CD4-positive, alpha-beta T cell treated with Interleukin-15 for 1 hour (primary cell): ENCODE data around the gene PI16.
A peak's percentile ranks its signal among the peaks of the same experiment; 100 is the strongest.

Source experiments
- DNase-seq: peaks from one replicate; pipeline ENCODE4 v3.0.0-alpha.2; 2020

Gene PI16, protein sequence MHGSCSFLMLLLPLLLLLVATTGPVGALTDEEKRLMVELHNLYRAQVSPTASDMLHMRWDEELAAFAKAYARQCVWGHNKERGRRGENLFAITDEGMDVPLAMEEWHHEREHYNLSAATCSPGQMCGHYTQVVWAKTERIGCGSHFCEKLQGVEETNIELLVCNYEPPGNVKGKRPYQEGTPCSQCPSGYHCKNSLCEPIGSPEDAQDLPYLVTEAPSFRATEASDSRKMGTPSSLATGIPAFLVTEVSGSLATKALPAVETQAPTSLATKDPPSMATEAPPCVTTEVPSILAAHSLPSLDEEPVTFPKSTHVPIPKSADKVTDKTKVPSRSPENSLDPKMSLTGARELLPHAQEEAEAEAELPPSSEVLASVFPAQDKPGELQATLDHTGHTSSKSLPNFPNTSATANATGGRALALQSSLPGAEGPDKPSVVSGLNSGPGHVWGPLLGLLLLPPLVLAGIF

DNA sequence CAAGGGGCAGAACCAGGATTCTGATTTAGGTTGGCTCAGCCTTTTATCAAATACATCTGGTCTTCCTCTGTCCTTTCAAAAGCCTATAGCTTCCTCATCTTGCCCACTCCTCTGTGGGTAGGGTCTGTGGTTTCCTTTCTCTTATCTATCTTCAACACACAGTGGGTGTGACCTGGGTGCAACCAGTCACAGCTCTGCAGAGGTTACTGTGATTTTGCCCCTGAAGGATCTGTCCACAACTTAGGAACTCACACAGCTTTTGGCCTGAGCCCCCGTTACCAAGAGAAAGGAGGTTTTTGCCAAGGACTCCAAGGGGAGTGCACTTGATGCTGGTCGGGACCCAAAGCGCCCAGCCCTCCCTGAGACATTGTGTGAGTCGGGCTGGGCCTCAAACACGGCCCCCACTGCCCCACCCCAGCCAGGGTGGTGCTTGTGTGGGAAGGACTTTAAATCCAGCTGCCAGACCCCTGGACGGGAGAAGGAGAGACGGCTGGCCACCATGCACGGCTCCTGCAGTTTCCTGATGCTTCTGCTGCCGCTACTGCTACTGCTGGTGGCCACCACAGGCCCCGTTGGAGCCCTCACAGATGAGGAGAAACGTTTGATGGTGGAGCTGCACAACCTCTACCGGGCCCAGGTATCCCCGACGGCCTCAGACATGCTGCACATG, at the start of gene PI16:
TSS of gene PI16 (plus strand) at position 477 of the 670 bp plus-strand sequence. CDS start at position 500, 23 bp downstream.
- DNase-seq, result no peak

DNA sequence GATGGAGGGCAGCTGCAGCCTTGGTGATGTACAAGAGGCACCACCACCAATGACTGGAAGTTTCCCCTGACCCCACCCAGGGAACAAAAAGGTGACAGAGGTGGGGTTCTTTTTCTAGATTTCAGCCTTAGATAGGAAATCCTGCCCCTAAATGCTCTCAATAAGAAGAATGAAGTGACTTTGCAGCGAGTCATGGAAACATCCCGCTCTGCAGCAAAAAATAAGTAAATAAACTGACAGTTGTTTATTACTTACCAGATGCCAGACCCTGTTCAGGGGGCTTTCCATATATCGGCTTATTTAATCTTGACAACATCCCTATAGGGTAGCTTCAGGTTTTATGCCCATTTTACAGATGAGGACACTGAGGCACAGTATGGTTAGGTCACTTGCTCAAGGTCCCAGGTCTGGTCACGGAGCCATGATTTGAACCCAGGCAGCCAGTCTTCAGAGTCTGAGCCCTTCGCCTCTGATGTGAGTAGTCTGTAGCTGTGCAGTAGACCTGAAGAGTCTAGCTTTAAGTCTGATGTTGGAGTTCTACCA, 49.6 kb upstream of the PI16 start:
- no peak for DNase-seq

DNA sequence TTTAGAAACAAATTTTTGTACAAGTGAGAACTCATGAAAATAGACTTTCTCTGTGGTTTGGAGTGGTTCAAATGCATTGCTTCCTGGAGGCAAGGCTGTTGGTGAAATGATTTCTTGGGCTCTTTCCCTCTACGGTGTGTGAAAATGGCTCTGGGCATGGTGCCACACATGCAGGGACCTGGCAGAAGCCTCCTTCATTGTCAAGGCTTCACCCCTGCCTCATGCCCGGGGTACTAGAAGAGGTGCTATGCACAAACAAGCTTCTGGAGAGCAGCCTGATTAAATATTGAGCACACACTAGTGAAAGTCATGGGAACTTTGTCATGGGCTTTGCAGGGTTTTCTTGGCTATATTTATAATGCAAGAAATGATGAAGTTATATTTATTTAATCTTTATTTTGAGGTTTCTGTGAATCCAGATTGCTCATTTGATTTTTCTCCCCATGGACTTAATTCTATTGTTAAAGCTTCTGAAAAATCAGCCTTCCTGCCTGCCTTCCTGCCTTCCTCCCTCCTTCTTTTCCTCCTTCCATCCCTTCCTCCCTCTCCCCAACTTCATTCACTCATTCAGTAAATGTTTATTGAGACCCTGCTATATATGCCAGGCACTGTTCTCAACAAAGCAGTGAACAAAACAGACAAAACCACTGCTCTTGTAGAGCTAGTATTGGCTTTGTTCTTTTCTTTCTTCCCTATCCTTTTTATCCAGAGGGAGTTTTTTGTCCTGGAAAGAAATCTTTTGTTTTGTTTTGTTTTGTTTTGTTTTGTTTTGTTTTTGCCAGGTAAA, 47.8 kb upstream of the PI16 start:
- no peak for DNase-seq

DNA sequence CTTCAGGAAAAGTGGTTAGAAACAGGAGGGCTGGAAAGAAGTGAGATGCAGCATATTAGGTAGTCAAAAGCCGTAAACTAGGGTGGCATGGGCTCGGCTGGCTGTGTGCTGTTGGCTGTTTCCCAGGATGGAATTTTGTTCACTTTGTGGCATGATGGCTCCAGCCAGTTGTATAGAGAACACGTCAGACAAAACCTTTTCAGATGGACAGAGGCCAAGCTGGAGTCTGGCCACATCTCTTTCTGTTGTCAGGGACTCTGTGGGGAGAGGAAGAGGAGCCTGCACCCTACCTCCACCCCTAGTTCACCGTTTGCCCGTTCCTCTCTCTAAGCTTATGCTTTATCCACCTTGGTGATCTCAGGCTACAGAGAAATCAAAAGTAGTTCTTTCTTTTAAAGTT, 46.8 kb upstream of the PI16 start:
- no peak for DNase-seq

DNA sequence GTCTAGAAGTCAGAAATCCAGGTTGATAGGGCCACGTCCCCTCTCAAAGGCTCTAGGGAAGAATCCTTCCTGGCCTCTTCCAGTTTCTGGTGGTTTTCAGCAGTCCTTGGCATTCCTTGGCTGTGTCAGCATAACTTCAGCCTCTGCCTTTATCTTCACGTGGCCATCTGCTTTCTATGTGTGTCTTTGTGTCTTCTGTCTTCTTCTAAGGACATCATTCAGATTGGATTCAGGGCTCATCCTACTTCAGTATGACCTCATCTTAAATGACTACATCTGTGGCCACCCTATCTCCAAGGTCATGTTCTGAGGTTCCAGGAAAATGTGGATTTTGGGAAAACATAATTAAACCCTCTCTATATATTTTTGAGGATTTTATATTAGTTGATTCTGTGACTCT, 45.8 kb upstream of the PI16 start:
- DNase-seq, result no peak

DNA sequence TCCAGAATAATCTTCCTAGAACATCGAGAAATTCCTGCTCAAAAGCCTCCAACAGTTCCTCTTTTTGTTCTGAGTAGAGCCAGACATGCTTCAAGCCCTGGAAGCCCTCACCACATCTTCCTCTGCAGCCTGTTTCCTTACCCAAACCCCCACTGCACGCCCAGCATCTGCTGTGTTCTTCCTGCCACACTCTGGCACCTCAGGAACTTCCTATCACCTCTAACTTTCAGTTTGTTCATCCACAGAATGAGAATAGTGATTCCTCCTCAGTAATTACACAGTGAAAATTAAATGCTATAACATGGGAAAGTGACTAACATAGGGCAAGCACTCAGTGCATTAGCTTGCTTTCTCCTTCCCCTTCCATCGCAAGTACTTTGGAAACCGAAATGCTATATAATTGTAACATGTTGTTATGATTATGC, 42.5 kb upstream of the PI16 start:
- DNase-seq, result no peak

DNA sequence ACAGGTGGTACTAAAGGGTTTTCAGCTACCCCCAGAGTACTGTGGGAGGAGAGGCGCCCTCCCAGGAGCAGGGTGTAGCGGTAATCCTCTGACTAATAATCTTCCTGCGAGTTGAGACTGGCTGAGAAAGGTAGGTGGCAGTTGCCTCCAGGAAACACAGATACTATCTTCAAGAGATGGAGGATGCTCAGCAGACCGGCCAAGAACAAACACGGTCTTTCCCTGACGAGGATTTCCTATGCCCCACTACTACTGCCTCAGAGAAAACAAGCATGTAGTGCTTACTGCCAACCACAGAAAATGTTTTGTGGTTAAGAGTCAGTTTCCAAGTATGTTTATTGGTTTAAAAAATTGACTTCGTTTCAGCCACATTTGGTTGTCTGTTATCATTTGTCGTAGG, 42.0 kb upstream of the PI16 start:
- peak; percentile 54 for DNase-seq

DNA sequence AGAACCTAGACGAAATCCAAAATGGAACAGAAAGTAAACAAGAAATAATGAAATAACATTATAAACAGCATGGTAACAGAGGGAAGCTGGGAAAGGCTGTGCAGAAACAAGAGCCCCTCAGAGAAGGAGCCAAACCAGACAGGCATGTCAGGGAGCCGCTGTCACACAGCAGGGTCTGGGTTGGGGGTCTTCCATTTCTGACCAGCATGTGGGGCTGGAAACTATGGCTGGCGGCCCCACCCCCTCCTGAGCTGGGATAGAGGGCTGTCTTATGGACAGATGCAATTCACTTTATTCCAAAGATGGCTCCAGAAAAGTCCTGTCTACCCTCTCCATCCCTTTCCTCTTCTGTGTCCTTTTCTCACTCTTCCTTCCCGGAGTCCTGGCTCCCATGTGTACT, 41.5 kb upstream of the PI16 start:
- DNase-seq, result no peak

DNA sequence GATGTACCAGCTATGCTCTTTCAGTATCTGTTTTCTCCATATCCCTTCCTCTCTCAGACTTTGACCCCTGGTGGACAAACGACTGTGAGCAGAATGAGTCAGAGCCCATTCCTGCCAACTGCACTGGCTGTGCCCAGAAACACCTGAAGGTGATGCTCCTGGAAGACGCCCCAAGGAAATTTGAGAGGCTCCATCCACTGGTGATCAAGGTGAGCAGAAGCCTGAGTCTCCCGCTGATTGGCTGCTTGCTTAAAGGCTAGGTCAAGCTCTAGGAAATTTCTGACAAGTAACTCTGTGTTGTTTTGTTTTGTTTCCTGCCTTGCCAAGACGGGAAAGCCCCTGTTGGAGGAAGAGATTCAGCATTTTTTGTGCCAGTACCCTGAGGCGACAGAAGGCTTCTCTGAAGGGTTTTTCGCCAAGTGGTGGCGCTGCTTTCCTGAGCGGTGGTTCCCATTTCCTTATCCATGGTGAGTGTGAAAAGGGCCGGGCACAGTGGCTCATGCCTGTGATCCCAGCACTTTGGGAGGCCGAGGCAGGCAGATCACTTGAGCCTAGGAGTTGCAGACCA, 40.2 kb upstream of the PI16 start:
- no peak for DNase-seq

DNA sequence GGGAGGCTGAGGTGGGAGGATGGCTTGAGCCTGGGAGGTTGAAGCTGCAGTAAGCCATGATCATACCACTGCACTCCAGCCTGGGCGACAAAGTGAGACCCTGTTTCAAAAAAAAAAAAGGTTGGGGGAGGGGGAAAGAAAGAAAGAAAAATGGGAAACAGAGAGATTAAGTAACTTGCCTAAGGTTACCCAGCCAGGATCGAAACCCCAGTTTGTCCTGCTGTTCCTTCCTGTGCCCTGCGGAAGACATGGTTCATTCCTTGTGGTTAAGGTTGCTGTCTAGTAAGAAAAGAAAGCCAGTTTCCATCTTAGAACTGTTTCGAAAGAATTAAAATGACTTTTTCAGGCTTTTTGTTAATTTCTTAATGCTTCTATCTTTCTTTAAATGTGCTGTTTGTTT, 38.9 kb upstream of the PI16 start:
- DNase-seq, result no peak

DNA sequence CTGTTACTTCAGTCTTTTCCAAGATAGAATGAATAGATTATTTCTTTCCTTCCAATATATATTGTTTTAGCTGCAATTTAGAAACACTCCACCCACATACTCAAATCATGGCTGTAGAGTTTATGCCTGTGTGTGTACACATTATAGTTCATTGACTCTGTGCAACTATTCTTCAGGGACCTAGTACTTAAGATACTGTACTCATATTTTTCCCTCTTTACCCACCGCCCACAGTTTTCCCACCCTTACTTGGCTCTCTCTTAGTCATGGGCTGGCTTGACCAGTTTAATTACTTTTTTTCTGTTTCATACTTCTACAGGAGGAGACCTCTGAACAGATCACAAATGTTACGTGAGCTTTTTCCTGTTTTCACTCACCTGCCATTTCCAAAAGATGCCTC, 38.4 kb upstream of the PI16 start:
- DNase-seq, result no peak

DNA sequence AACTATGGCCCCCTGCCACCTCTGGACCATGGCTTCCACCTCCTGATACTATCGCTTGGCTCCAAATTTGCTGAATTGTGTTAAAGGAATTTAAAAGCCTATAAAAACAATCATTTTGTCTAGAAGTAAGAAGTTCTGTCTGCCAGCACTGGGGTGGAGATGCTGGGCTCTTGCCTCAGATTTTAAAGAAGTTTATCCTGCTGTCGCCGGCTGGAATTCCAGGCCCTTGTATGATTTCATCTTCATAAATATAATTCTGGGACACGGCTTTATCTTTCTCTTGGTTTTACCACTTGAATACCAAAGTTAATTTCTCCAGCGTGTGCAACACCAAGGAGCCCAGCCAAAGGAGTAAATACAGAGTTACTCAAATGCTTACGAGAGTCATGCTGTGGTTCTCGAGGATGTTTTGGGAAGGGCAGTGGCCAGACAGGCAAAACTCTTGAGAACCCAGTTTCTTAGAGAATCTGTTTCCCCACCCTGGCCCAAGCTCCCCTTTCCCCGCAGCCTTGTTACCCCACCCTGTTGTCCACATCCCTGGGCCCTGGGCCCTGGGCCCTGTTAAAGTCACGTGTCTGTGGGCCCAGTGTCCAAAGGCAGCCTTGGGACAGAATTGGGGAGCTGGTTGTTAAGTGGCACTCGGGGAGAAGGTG, 36.9 kb upstream of the PI16 start:
- DNase-seq, result no peak

DNA sequence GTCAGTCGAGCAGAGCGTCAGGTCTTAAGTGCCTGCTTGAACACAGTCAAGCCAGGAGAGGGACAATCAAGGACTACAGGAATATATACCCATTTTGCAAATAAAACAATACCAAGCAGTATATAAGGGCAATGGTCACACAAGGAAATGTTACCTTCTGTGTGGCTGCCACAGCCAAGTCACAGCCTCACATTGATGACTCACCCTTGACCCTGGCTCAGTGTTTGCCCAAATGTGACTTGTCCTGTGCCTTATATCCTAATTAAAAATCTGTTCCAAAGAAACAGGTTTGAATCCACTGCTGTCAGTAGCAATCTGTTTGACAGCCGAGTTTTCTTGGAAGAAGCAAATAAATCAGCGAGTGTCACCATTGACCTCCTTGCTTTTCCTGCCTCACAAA, 34.5 kb upstream of the PI16 start:
- no peak for DNase-seq

DNA sequence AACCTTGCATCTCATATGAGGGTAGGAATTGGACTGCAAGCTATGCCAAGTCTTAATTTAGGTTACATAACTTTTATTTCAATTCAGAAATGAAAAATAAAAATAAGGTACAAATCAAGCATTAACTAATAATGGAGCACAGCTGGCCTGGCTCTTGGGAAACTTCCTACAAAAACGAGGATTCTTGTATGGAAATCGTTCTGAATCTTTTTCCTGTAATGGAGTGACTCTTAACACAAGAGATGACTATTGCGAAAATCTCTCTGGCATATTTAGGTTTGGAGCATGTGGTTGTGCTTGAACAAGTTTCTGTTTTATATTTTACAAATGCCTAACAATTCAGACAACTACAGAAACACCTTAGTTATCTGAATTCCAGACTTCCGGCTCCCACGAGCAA, 34.0 kb upstream of the PI16 start:
- DNase-seq, result no peak

DNA sequence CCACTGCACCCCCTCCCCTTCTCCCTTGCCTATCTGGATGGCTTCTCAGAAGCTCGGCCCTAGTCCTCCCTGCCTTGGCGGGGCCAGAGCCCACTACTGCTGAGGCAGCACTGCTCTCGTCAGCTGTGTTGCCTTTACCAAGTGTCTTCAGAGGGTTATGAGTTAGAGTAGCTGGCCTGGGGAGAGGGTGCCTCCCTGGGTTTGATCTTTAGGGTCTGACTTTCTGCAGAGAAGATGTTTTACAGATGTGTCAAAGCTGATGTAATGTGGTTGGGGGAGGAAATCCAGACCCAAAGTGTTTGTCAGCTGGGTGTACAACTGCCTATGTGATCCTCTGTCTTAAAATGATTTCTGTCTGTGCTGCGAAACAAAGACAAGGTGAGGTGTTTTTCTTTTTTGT, 30.4 kb upstream of the PI16 start:
- no peak for DNase-seq

DNA sequence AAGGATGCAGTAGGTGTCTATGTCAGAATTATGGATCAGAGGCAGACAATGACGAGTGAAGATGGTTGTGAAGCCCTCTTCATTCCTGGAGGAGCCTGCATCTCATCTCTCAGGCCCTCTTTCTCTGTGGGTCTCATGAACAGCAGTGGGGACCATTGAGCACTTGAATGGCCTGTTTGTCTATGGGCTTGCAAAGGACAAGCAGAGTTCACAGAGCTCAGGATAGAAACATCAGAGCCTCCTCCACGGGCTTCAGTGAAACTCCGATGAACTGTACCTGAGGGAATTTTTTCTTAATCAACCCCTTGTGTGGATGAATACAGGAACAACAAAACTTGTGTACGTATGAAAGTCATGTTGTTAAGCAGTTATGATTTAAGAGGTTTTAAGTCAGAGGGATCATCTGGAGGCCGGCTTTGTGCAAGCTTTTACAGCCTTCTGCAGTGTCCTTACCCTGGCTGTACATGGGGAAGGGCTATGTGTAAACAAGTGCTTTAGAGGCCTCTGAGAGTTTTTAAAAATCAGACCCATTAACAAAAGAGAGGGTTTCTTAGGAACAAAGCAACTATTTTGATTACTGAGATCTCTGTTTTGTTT, 29.7 kb upstream of the PI16 start:
- no peak for DNase-seq

DNA sequence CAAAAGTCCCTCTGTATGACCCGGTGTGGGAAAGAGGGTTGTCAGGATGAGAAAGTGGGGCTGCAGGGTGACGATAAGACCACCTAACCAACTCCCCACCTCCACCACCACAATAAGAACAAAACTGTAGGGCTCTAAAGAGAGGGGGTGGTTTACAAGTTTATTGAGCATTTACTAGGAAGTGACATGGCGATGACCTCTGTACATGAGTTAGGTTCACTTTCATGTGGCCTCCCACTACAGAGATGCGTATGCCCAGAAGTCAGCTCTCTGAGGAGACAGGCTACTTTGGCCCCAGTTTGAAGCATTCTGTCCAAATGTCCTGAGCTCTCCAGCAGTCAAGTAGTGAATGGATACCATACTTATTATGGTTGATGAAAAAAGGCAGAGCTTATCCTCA, 28.7 kb upstream of the PI16 start:
- no peak for DNase-seq

DNA sequence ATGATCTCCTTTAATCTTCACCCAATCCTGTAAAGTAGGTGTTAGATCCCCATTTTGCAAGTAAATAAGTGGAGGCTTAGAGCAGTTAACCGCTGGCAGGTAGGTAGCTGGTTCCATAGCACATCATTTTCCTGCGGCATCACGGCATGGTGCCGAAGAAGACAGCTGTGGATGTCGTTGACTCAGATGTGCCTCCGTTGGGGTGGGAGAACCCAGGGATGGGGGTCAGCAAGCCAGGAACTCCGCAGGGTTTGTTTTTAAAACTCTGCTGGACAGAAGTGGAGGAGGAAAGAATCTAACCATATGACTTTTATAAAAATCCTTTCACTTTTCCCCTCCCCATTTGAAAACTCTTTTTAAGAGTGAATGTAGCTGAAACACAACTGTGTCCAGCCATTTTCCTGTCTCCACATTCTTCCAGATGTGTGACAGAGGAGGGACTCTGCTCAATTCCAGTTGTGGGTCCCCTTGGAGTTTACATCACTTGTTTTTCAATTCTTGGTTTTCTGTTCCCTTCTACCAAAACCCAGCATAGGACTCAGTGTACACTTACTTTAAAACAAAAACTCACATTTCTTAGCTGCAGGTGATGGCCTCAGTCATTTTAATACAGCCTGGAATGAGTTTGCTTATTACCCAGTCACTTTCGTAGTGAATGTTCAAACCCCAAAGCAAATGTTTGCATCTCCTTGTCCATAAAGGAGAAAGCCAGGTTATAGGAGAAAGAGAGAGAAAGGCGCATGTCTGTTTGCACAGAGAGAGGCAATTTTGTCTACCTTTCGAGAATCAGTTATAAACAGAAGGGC, 27.6 kb upstream of the PI16 start:
- no peak for DNase-seq

DNA sequence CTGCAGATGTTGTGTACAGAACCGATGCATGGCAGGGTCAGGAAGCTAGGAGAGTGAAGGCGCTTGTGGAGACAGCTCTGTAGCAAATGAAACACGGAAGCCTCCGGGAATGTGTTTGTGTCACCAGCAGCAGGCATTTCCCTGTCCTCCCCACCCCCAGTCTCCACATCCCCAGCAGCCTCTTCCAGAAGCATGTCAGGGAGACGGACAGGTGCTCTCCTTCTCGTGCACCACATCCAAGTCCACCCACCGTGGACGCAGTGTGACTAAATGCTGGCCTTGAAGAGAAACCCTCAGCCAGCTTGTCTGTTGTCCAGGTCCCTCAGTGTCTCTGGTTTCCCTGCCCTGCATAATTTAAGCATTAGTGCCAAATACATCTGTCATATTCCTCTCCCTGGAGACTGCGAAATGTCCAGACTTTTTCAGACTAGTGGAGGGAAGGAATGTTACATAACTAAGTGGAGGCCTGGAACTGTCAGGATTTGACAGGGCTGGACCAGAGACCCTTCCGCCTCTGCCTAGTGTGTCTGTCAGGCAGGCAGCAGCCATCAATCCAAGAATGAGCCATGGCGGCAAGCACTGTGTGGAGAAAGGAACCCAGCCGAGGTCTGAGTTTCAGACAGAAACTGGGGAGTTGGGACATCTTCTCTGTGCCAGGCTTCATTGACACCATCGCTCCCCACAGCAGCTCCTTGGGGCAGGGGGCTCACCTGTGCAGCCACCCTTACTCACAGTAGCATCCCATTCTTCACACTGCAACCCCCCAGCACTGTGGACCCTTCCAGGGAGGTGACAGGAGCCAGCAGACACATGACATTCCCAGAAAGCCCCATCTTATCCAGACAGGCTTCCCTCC, 26.6 kb upstream of the PI16 start:
- no peak for DNase-seq

DNA sequence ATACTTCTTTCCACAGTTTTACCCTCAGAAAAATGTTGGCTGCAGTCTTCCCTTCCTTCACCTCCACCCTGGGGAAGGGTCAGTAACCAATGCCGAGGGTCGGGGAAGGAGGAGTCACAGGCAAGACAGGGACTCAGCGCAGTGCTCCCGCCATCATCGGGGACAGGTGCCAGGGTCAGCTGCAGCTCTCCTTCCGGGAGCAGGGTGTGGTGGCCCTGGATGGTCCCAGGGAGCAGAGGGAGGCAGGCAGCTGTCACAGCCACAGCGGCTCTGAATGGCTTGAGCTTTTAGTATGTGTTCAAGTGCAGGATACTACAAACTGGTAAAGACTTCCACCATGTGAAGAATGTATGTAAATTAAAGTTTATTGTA, 26.0 kb upstream of the PI16 start:
- no peak for DNase-seq
